Kidney (tissue), 14 donors: Measurements from ENCODE around the gene RNU6-9. TPM values are rescaled to one million over a fixed set of nuclear protein-coding genes. Genes with fewer than 3 reads are reported as not detected.
A peak's percentile ranks its signal among the peaks of the same experiment; 100 is the strongest.

ENCODE experiments used
- DNase-seq, 5 donors: peaks; one replicate each; pipeline ENCODE4 v3.0.0-alpha.2; 2013 to 2020
- FAIRE-seq: peaks from 2 replicates; lab custom pipeline; 2012; peaks lifted over from hg19 to GRCh38; lab: Jason Lieb, UNC
- H3K27ac ChIP-seq, 2 donors: one replicate each; pipeline ENCODE4 v1.7.0; 2013; ENCODE audit warnings: low read depth in 2 of 2, low read length in 2 of 2, inconsistent platforms in 1 of 2
- H3K27me3 ChIP-seq: one replicate; pipeline ENCODE4 v1.7.1; 2013; ENCODE audit warnings: low read length, inconsistent platforms; ENCODE audit not compliant: control insufficient read depth, insufficient read depth
- H3K36me3 ChIP-seq, 3 donors: one replicate each; pipeline versions ENCODE4 v1.7.0 to v1.7.1; 2013; ENCODE audit warnings: low read length in 3 of 3, control low read depth in 1 of 3, inconsistent platforms in 1 of 3; ENCODE audit not compliant: insufficient read depth in 3 of 3, control insufficient read depth in 2 of 3
- H3K4me1 ChIP-seq, 3 donors: one replicate each; pipeline versions ENCODE4 v1.7.0 to v1.7.1; 2013; ENCODE audit warnings: low read length in 3 of 3, inconsistent platforms in 1 of 3, low read depth in 1 of 3; ENCODE audit not compliant: control insufficient read depth in 2 of 3, insufficient read depth in 2 of 3
- H3K4me3 ChIP-seq, 3 donors: one replicate each; pipeline versions ENCODE4 v1.7.0 to v1.8.1; 2013; ENCODE audit warnings: low read length in 3 of 3, control low read depth in 1 of 3, inconsistent platforms in 1 of 3
- H3K9ac ChIP-seq, 3 donors: one replicate each; pipeline versions ENCODE4 v1.7.0 to v1.7.1; 2013; ENCODE audit warnings: low read length in 3 of 3, control low read depth in 1 of 3, inconsistent platforms in 1 of 3
- H3K9me3 ChIP-seq, 3 donors: one replicate each; pipeline versions ENCODE4 v1.7.0 to v1.7.1; 2013; ENCODE audit warnings: low read length in 3 of 3, control low read depth in 1 of 3, inconsistent platforms in 1 of 3; ENCODE audit not compliant: control insufficient read depth in 2 of 3, insufficient read depth in 1 of 3
- CTCF ChIP-seq: IDR thresholded peaks from 3 replicates; pipeline ENCODE4 v1.5.1; 2012; ENCODE audit warnings: mild to moderate bottlenecking, moderate library complexity, borderline replicate concordance; ENCODE audit not compliant: insufficient read depth; ENCODE audit errors: extremely low read depth
- intact Hi-C: fragments of 100-400 bp; cut with DNase I; formaldehyde crosslinking; loops from one replicate; pipeline ENCODE4 v1.11.1; 2022
- polyA plus RNA-seq: library from polyadenylated mRNA; stranded (reverse); fragments of 350-450 nt; fragmentation: Illumina TruSeq; extraction: RNeasy Lipid Tissue Mini Kit (QIAGEN cat#74804); gene quantifications from one replicate; pipeline ENCODE4 v1.2.3, GENCODE V29; 2014; ENCODE audit warnings: low read depth, low replicate concordance; ENCODE audit not compliant: insufficient read depth
- total RNA-seq: library from RNA; stranded (reverse); fragmentation: NEBNext Ultra II Directional; extraction: Animal tissue kit (Norgen Biotek cat#: 25700); gene quantifications from one replicate; pipeline ENCODE4 v1.2.1, GENCODE V29; 2021
- donor health status: control.
- donor health status: control.
- donor health status: control.
- donor health status: control.
- donor health status: control.
- donor health status: DM: yes; HTN: yes; CAD: no.
- donor health status: Normal renal cell carcinoma (clear cell type).

The RNU6-9 gene
- total and polyA plus RNA-seq, 2 donors from 2014 or later: not detected

- Histone ChIP-seq H3K4me1 (peaks cover 0 to 14% (median 0%) of the 10 kb centered on the region in 3 donors), H3K27ac (no peak overlapping the region)
Observed at GRCh38 chr19:920051-920864, 27.0 kb downstream of the RNU6-9 start.

GRCh38 chr19:924553-925086 lies 31.3 kb downstream of the RNU6-9 start:
- no peaks in the 10 kb centered on the region for H3K9me3 ChIP-seq
- DNase-seq (peak in 2 of 5 donors; percentile 81 to 86), FAIRE-seq (no peak)
- no peak overlapping the region for H3K27ac ChIP-seq
- peaks cover 0 to 7% (median 0%) of the 10 kb centered on the region in 3 donors for H3K4me1 ChIP-seq
- intact Hi-C loops: loop anchor here (5.0 kb wide), 1 partner anchor 58 kb away; the partner anchor contains the start of gene WDR18
- H3K36me3 ChIP-seq: no peaks in the 10 kb centered on the region
- no peak for TF ChIP-seq CTCF
- H3K9ac ChIP-seq: peak overlapping the region in 2 of 3 donors; percentile 54 to 55
- peaks cover 4% of the 10 kb centered on the region for H3K27me3 ChIP-seq
- H3K4me3 ChIP-seq: peak overlapping the region; percentile 34 to 78 (median 69)

More at GRCh38 chr19:920051-920864, 27.0 kb downstream of the RNU6-9 start:
- Histone ChIP-seq H3K27me3 (peaks cover 9% of the 10 kb centered on the region), H3K9ac (no peak overlapping the region), H3K4me3 (no peak overlapping the region), H3K36me3 (no peaks in the 10 kb centered on the region), H3K9me3 (no peaks in the 10 kb centered on the region)
- no peak for TF ChIP-seq CTCF
- intact Hi-C loops: no loop called here
- DNase-seq: peak in 1 of 5 donors; percentile 74
- FAIRE-seq: no peak

GRCh38 chr19:925087-925525 lies 31.8 kb downstream of the RNU6-9 start:
- peak overlapping the region; percentile 34 to 78 (median 69) for H3K4me3 ChIP-seq
- H3K27me3 ChIP-seq: peaks cover 4% of the 10 kb centered on the region
- intact Hi-C loops: loop anchor here (5.0 kb wide), 1 partner anchor 57 kb away; the partner anchor contains the start of gene WDR18
- no peaks in the 10 kb centered on the region for H3K36me3 ChIP-seq
- FAIRE-seq (no peak), DNase-seq (peak in 1 of 5 donors; percentile 88)
- H3K4me1 ChIP-seq: peaks cover 0 to 7% (median 0%) of the 10 kb centered on the region in 3 donors
- no peak for TF ChIP-seq CTCF
- no peaks in the 10 kb centered on the region for H3K9me3 ChIP-seq
- peak overlapping the region; percentile 73 to 74 for H3K27ac ChIP-seq
- peak overlapping the region in 2 of 3 donors; percentile 54 to 55 for H3K9ac ChIP-seq
